ENCODE data around the gene KRT82.
"Not testable (repeated sequence)": the region's sequence is repeated elsewhere in the genome, so short reads cannot be mapped to it uniquely, and the experiment has no call there.

Gene KRT82

DNA sequence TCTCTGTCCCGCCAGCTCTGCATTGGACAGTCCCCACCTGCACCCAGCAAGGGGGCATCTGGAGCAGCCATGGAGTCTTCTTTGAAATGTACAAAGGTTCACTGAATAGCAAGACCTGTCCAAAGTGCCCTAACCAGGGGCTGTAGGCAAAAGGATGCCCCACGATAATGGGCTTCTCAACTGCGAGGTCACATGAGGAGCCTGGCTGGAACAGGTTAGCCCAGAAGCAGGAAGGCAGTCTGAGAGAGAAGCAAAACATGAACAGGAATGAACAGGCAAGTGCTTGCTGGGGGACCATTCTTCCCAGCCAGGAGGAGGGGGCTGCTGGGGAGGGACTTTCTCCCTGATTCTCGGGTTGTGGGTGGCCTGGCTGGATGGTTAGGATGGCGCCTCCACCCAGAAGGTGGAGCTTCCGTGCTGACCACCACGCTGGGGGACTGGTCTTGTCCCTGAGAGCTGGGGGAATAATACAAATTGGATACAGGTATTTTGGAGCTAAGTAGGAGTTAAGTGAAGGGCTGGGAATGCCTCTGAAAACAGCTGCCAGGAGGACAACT, 46.0 kb downstream of the KRT82 start:
- DNase-seq (ENCODE audit: low read depth) = no peak

DNA sequence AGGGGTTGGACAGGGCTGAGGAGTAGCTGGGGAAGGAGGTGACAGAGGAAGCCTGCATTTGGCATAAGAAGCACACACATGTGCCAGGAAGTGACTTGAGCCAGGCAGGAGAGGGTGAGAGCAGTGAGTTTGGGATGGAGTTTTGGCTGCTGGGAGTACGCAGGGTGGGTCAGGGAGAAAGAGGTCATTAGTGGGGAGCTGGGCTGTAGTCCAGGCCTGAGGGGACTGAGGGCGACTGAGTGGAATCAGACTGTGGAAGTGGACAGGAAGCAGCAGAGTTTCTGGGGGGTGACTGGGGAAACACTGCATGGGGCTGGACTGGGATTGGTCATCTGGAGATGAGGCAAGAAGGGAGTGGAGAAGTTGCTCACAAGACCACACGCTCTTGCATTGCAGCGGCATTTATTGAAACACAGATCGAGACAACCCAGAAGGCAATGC, 46.5 kb downstream of the KRT82 start:
- DNase-seq (ENCODE audit: low read depth) = no peak

GRCh38 chr12:52358575-52359350, 47.4 kb downstream of the KRT82 start:
- DNase-seq (ENCODE audit: low read depth) = no peak

- DNase-seq (ENCODE audit: low read depth) = no peak
These were observed 49.2 kb downstream of the KRT82 start for GRCh38 chr12:52356762-52357580.

- DNase-seq (ENCODE audit: low read depth) = no peak
These were observed 49.9 kb downstream of the KRT82 start for GRCh38 chr12:52356031-52356761.

- DNase-seq (ENCODE audit: low read depth) = no peak
These were observed 51.0 kb downstream of the KRT82 start for GRCh38 chr12:52355176-52355575.

DNA sequence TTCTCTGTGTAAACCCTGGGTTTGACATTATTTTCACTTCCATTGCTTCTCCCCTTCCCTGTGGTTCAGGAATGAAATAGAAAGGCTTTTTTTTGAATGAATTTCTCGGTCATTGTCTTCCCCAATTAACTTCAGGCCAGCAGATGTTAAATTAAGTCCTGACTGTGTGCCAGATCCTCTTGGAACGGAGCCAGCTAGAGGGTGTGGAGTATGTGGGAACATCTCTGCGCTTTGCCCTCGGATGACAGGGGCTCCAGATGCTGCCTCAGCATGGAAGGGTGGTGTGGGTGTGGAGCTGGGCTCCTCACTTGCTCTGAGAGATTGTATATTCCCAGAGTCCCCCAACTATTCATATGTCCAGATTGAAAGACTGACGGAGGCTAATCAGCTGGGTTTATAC, 51.9 kb downstream of the KRT82 start:
- no peak for DNase-seq (ENCODE audit: low read depth)

- DNase-seq (ENCODE audit: low read depth) = no peak
These were observed 52.4 kb downstream of the KRT82 start for GRCh38 chr12:52353766-52354165.

DNA sequence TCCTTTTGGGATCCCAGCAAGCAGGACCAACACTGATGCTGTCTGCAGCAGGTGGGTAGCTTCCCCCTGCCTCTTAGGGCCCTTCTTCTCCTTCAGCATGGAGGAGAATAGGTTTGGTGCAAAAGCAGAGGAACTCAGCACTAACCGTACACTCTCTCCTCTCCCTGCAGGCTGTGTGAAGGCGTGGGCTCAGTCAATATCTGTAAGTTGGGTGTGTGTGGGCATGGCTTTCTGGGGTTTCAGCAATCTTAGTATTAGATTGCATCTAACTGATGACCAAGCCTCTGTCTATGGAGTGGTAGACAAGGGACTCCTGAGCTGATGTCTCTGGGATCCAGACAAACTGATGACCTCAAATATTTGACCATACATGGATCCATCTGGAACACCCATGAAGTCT, 53.2 kb downstream of the KRT82 start:
- no peak for DNase-seq (ENCODE audit: low read depth)

- DNase-seq (ENCODE audit: low read depth) = peak; percentile 40
These were observed 54.7 kb downstream of the KRT82 start for GRCh38 chr12:52351196-52352059.

DNA sequence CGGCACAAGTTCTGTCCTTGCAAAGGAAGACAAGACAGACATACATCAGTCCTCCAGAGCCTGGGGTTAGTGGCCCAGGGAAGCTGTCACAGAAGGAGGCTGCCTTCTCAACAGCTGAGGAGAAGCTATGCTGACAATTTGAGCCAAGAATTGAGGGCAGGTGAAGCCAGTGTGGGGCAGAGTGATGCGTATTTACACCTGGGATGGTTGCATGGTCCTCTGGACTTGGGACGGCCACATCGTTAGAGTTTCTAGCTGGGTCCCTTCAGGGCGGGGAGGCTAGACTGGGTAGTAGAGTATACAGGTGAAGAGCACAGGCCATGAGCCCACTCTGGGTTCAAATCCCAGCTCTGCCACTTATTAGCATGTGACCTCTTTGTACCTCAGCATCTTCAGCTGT, 55.3 kb downstream of the KRT82 start:
- DNase-seq (ENCODE audit: low read depth) = no peak

DNA sequence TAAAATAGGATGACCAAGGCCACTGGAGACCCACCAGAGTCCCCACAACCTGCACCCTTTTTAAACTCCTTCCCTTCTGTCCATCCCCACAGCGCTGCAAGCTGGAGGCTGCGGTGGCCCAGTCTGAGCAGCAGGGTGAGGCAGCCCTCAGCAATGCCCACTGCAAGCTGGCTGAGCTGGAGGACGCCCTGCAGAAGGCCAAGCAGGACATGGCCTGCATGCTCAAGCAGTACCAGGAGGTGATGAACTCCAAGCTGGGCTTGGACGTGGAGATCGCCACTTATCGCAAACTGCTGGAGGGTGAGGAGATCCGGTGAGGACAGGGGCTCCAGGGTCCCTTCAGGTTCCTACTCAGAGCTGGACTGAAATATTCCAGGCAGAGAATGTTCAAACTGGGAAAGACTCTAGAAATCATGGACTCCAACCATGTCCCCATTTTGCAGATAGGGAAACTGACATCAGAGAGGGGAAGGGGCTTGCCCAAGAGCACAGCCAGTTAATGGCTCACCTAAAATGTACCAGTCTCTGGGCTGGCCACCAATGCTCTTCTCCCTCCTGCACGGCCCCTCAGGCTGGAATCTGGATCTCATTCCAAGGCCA, 56.0 kb downstream of the KRT82 start:
- no peak for DNase-seq (ENCODE audit: low read depth)

DNA sequence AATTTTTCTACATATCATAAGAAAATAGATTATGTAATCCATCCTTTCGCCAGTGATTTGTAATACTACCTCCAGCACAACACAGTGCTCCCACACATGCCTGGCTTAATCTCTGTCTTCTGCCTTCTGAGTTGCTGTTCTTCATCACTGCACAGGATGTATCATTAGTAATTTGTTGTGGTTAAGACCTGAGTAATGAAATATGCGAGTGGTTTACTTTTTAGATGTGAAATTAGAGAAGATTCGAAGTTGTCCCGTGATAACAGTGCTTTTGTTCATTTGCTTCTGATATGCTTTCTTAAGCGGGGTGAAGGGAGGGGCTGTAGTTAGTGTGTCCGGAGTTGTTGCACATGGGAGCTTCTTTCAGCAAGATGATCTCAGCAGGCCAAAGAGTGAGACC, 56.9 kb downstream of the KRT82 start:
- DNase-seq (ENCODE audit: low read depth) = no peak

GRCh38 chr12:52347551-52348510, 58.3 kb downstream of the KRT82 start:
- no peak for DNase-seq (ENCODE audit: low read depth)

- no peak for DNase-seq (ENCODE audit: low read depth)
These were observed 59.1 kb downstream of the KRT82 start for GRCh38 chr12:52347016-52347415.

GRCh38 chr12:52346593-52346992, 59.5 kb downstream of the KRT82 start:
- DNase-seq (ENCODE audit: low read depth) = no peak

GRCh38 chr12:52345041-52345440, 61.1 kb downstream of the KRT82 start:
- not testable (repeated sequence) for DNase-seq (ENCODE audit: low read depth)

DNA sequence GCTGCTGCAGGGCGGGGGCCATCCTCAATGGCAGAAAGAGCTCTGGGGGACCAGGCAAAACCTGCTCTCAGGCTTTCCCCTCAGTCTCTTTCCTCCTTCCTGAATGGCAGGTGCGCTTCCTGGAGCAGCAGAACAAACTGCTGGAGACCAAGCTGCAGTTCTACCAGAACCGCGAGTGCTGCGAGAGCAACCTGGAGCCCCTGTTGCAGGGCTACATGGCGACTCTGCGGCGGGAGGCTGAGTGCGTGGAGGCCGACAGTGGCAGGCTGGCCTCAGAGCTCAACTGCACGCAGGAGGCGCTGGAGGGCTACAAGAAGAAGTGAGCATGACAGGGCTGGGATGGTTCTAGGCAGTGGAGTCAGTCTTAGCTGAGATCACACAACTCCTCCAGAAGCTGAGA, 62.0 kb downstream of the KRT82 start:
- no peak for DNase-seq (ENCODE audit: low read depth)

All from activated gamma-delta T cell treated with anti-CD3 and anti-CD28 coated beads, Interleukin-2, amount 50 U/mL, for 16 hours (primary cell).